Right renal cortex interstitium (tissue), 3 donors: Measurements from ENCODE around the gene BCL2L15. TPM values are rescaled to one million over a fixed set of nuclear protein-coding genes. Genes with fewer than 3 reads are reported as not detected.
"Not testable (repeated sequence)": the region's sequence is repeated elsewhere in the genome, so short reads cannot be mapped to it uniquely, and the experiment has no call there.

ENCODE experiments used
- DNase-seq, 3 donors: peaks; one replicate each; pipeline ENCODE4 v3.0.0-alpha.2; 2013; ENCODE audit warnings: low read depth in 3 of 3, low spot score in 2 of 3
- polyA plus RNA-seq, 3 donors: library from polyadenylated mRNA; unstranded; fragments of 120-200 nt; gene quantifications; one replicate each; pipeline ENCODE4 v1.2.1, GENCODE V29; 2013; ENCODE audit not compliant: insufficient read length in 3 of 3

The BCL2L15 gene
- polyA plus RNA-seq, 3 donors = 0.50 to 1.1 (median 0.65) TPM

DNA sequence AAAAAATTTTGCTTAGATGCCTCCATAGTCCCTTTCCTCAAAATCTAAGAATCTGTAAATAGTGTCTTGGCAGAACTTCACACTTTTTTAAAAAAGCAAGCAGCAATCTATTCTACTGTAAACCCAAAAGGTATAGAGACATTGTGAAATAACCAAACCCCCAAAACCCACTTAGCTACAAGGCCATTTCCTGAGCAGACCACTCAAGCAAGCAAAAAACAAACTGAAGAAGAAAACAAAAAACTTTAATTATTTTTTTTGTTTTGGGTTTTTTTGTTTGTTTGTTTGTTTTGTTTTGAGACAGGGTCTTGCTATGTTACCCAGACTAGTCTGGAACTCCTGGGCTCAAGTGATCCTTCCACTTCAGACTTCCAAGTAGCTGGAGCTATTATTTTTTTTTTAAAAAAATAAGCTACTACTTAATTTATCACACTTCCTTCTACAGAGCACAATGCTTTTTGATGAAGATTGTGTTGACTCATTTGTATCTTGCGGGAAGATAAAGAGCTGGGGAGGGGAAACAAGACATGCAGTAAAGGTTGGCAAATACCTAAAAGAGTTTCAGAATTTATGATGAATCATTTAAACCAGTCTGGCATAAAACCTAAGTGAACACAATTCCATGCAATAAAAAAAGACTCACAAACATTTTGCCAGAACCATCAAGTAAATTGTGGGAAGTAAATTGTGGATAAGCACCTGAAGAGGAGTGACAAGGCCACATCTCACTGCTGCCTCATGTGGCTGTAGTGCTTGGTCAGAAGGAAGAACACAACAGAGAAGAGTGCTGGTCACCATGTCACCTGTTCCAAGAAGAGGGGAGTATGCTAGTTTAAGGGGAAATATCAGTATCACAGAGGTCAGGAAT, 13.1 kb downstream of the BCL2L15 start:
- no peak for DNase-seq

DNA sequence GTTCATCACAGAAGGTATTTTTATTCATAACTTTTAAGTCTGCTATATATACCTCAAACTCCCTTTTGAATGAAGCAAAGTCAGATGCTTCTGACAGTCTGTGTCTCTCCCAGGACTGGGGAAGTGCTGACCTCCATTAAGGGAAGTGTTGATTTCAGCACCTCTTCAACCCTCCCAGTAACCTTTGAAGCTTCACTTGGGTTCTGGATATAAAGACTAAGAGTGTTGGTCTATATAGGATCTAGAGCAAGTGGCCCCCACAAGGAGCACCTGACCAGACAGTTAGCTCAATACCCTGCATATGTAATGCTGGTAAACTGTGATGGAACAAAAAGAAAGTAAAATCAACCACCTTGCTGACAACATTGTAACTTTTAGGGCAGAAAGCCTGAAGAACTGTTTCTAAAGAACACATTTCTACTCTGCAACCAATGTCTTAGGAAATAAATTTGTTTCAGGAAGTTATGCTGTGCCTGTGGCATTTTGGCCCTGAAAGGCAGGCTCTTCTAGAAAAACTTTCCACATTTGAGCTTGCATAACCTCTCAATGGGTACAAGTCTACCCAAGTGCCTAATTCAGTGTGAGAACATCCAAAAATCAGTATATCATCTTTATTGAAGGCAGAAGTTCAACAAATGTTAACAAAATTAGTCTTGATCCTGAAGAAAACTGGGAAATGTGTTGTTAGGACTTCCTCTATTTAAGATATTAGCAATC, 15.0 kb downstream of the BCL2L15 start:
- DNase-seq = no peak

DNA sequence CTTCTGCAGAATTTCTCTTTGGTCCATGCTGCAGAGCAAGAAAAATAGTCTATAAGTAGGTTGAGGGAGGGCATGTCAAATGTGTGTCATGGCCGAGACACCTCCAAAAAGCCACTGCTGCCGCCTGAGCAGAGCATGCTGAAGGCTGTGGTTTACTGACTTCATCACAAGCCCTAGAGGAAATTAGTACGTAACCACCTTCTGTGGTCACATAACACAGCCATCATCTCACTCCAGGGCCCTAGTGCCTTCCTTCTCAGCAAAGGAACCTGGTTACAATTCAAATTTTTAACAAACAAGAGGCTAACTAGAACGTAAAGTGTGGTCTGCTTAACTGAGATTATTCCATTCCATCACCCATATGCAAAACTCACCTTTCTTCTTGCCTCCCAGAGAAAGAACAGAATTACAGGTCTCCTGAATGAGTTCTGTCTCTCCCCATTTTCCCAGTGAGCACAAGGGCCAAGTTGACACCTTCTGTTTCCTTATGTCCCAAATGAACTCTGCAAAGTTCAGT, 15.7 kb downstream of the BCL2L15 start, which contains the start of gene PTPN22:
Gene PTPN22, minus strand, starts transcription at position 116 of the 517 bp plus-strand sequence.
- DNase-seq = no peak

DNA sequence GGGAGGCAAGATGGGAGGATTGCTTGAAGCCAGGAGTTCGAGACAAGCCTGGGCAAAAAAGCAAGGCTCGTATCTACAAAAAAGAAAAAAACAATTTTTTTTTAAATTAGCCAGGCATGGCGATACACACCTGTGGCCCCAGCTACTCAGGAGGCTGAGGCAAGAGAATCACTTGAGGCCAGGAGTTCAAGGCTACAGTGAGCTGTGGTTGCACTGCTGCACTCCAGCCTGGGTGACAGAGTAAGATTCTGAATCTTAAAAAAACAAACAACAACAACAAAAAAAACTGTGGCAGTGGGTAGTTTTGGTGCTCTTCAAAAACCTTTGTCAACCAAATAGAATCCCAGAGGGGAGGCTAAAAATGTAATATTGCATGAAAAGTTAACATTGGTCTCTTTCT, 16.6 kb downstream of the BCL2L15 start:
- DNase-seq = no peak

DNA sequence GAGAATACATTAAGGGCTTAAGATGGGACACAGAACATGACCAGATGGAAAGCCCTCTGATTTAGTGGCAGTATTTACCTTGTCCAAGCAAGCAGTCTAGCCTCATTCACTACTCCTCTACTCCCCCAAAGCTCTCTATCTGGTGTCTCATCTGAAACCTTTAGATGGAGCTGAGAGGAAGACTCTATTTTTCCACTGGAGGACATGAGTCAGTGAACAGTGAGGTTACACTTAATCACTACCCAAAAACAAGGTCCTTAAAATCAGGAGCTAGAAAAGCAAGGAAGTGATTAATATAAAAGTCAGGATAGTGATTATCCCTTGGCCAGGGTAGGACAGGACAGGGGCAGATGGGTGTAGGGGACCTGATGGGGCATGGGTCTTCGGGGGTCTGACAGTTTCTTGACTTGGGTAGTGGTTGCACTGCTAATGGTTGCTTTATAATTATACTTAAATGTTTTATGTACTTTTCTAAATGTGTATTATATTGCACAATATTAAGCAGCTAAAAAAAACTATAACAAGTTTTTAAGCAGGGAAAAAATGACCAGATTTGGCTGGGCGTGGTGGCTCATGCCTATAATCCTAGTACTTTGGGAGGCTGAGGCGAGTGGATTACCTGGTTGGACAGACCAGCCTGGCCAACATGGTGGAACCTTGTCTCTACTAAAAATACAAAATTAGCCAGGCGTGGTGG, 18.8 kb downstream of the BCL2L15 start:
- no peak for DNase-seq

DNA sequence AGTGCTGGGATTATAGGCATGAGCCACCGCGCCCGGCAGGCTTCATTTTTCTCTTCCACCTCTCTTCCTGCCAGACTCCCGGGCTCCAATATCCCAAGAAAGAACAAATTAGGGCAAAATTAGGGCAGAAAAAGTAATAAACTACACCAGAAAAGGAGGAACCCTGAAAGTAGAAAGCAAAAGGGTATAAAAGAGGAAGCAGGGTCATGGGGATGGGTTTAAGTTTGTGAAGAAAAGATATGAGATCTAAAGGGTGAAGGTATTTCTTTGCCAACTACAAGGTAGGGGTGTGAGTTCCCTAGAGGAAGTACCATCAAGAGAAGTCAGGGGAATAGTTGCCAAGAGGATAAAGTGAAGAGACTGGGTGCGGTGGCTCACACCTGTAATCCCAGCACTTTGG, 25.7 kb downstream of the BCL2L15 start:
- no peak for DNase-seq

DNA sequence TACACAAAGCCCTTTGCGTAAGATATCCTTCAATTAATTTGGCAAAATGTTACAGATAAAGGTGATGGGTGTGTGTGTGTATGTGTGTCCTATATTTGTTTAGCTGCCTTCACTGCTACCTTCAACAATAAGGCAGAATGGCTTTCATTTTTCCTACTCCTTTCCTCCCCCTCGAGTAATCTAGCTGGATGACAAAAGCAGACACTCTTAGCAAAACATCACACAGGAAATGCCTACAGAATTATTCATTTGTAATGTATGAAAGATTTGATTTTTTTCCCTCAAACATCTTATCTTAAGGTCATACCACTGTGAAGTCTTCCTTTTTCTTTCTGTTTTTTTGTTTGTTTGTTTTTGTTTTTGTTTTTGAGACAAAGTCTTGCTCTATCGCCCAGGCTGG, 26.5 kb downstream of the BCL2L15 start:
- DNase-seq = no peak

DNA sequence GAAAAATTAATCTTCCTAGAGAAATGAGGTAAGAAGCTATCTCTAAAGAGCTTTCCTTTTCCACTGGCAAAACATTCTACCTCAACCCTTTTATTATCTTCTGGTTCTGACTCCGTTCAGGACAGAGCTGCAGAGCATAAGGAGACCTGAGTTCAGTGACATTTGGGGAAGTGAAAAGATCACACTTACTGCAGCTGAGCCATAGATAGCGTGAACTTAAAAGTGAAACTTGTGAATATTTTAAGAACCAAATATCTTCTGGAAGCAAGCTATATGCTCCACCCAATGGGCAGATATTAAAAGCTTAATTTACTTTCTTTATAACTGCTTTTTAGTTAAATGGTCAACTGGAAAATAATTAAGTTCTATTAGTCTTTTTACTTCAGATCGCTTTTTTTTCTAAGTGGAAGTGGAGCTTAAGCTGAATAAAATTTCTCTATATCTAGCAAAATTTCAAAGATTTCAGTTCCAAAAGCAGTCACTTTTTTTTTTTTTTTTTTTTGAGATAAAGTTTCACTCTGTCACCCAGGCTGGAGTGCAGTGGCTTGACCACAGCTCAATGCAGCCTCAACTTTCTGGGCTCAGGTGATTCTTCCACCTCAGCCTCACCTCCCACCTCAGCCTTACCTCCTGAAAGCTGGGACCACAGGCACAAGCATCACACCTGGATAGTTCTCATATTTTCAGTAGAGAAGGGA, 27.8 kb downstream of the BCL2L15 start:
- DNase-seq = no peak

DNA sequence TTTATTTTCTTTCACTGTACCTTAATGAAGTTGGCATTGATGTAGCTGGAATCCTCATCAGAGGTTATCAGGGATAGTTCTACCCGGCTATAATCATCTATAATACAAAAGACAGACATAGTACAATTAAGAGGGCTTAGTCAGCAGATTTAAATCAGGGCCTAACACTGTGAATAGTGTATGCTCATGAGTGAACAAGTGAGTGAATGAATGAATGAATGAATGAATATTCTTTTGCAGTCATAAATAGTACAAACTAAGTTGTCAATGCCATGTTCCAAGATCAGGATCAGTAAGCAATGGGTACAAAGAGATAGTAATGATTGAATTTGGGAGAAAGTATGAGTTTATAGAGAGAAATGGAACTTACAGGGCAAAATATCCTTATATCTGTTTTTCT, 28.4 kb downstream of the BCL2L15 start:
- DNase-seq = no peak

DNA sequence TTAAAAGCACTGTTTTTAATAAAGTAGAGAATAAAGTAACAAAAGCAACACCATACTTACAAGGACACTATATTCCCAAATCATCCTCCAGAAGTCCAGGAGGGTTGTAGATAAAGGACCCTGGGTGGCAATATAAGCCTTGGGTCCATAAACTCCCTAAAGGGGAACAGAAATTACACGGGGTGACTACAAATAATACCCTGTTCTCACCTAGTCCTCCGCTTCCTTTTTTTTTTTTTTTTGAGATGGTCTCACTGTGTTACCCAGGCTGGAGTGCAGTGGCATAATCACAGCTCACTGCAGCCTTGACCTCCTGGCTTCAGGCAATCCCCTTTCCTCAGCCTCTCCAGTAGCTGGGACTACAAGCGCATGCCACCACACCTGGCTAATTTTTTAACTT, 29.0 kb downstream of the BCL2L15 start:
- no peak for DNase-seq

DNA sequence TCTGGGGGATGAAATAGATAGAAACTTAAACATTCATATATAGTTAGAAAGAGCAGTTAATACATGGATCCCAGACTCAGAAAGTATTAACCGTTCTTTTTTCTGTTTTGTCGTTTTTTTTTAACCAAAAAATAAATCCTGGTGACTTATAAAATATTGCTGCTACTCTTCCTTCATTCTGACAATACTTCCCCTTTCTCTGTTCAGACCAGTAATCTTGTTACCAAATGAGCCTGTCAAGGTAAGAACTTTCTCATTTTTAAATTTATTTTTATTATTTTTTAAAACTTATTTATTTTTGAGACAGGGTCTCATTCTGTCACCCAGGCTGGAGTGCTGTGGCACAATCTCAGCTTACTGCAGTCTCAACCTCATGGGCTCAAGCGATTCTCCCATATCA, 29.6 kb downstream of the BCL2L15 start:
- no peak for DNase-seq

DNA sequence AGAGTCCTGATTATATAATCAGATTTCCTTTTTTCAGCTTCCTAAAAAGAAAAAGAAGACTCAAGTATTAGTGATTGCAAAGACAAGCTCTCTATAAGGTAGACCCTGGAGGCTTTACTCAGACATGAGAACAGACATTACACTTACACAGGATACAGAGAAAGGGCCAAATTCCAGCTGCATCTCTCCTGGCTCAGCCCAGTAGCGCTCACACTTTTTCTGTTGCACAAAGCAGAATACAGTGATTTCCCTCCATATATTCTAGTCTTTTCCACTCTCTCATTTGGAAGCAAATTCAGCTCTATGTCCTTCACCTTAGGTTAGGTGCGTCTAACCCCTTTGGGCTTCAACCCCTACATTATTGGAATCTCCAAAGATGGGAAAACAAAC, 31.0 kb downstream of the BCL2L15 start:
- no peak for DNase-seq

DNA sequence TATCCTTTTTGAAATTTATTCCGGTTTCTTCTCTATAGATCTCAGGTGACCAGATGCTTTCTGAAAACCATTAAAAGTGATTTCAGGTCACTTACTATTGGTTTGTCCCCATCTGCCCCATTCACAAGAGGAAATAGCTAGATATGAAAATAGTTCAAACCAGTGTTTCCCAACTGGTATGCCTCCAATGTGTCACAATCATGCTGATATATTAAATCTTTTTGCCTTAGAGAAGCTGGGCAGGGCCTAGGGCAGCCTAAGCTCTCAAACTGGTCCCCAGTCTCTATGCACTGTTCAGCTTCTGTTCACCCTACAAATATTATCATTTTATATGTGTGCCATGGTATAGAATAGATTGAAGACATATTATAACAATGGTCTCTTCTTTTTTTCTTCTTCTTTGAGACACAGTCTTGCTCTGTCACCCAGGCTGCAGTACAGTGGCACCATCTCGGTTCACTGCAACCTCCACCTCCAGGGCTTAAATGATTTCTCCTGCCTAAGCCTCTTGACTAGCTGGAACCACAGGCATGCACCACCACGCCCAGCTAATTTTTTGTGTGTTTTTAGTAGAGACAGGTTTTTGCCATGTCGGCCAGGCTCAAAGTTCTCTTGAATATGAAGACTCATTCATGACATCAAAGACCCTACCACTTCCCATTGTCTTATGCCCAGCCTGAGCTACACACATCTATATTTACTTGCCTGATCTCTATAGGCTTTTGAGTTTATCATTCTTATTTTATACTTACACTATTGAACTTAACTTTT, 31.6 kb downstream of the BCL2L15 start:
- DNase-seq = no peak

DNA sequence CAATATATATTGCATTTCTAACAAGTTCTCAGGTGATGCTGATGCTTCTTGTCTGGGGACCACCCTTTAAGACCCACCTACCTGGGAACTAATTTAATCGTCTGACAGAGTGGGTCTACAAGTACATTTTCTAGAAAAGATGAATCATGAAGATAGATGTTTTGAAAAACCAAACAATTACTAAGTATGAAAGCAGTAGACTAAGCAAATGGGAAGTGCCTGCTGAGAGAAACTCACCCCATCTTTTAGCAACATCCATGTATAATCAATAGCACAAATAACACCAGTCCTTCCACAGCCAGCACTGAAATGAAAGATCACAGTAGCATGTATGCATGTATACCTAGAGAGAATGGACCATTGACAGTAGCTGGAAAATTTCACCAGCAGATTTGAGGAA, 33.1 kb downstream of the BCL2L15 start:
- no peak for DNase-seq

DNA sequence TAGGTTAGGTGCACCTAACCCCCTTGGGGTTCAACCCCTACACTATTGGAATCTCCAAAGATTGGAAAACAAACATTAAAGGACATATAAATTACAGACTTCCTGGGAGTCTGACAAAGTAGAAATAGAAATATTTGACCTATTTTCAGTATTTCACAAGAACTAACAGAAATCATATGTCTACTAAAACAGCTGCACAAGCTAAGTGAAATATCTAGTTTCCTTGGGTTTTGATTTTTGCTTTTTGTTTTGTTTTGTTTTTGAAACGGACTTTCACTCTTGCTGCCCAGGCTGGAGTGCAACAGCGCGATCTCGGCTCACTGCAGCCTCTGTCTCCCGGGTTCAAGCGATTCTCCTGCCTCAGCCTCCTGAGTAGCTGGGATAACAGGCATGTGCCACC, 34.7 kb downstream of the BCL2L15 start:
- not testable (repeated sequence) for DNase-seq

DNA sequence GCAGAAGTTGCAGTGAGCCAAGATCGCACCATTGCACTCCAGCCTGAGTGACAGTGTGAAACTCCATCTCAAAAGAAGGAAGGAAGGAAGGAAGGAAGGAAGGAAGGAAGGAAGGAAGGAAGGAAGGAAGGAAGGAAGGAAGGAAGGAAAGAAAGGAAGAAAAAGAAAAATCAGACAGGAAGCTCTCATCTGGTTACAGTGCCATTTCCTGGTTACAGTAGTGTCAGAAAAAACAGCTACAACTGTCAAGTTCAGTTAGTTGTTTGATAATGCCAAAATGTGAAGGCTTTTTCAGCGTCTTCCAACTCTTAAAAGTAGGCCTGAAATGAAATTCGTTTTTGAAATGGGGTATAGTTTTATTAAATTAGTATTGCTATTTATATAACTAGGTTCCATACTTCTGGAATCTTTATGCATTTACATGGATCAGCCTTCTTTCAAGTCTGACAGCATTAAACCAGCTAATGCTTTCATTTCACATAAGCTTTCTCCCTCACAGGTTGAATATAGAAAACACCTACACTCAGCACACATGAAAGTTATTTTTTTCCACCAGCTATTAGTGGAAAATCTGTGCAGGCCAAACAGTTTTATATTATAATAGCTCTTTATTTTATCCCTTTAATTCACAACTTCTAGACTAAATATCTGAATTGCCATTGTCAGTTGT, 37.1 kb downstream of the BCL2L15 start:
- DNase-seq = no peak

DNA sequence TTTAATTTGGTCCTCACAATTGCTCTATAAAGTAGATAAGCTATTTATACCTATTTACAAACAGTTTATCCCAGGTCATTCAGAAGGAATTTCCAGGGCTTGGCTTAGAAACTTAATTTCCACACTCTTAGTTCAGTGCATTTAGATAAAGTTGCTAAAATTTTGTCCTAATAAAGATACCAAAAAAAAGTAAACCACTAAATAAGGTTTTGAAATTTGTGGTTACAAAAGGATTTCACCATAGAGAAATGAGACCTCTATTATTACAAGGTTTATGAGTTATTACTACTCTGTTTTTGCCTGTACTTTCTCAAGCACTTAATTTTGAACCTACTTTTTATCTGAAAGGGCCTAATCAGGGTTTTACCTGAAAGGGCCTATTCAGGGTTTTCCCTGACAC, 38.3 kb downstream of the BCL2L15 start:
- no peak for DNase-seq

DNA sequence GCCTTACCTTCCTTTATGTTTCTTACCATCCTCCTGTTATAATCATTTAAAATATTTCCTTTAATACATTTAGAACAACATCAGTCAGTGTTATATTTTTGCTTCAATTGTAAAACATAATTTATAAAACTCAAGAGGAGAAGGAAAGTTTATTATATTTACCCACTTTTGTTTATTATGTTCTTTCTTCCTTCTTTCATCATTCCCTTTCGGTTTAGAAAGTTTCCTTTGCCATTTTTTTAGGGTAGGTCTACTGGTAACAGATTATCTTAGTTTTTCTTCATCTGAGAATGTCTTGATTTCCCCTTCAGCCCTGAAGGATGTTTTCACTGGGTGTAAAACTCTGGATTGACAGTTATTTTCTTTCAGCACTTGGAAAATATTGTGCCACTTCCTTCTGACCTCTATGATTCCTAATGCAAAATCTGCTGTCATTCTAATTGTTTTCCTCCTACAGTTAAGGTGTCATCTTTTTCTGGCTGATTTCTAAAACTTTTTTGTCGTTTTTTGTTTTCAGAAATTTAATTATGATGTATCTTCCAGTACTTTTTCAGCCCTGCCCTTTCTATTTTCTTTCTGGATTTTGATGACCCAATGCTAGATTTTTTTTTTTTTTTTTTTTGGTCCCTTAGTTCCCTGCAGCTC, 40.9 kb downstream of the BCL2L15 start:
- DNase-seq = no peak

DNA sequence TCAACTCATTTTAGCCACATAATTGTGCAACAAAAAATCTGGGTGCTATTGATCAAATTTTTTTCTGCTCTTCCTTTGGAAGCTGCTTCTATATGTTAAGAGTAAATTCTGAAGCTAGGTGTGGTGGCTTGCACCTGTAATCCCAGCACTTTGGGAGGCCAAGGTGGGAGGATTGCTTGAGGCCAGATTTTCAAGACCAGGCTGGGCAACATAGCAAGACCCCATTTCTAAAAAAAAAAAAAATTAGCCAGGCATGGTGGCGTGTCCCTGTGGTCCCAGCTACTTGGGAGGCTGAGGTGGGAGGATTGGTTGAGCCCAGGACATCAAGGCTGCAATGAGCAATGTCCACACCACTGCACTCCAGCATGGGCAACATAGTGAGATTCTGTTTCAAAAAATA, 50.8 kb downstream of the BCL2L15 start:
- DNase-seq = no peak
